IMR-90 (cell line): ENCODE results near the gene DDN. TPM values are rescaled to one million over a fixed set of nuclear protein-coding genes. Genes with fewer than 3 reads are reported as not detected.

Experiments
- ATAC-seq: fragments of 200-7000 bp; cut with Tn5 transposase; 2 replicates; pipeline ENCODE4 v1.9.1; 2020; ENCODE audit warnings: low read depth, mild to moderate bottlenecking, moderate library complexity
- BruUV-seq: library from RNA; stranded (reverse); fragments of 400-500 nt; replicated peaks from 2 replicates; lab custom pipeline; 2021; lab: Mats Ljungman, UMichigan
- CTCF ChIA-PET: fragments of 300-600 bp; formaldehyde crosslinking; extraction: SDS; loops from one replicate; lab custom pipeline; 2021; ENCODE audit warnings: antibody characterized with exemption; lab: Yijun Ruan, JAX
- POLR2A ChIA-PET: fragments of 300-600 bp; sonication (Branson Sonifier 250); formaldehyde crosslinking; loops from one replicate; lab custom pipeline; 2022; ENCODE audit warnings: antibody characterized with exemption; ENCODE audit not compliant: unreplicated experiment; lab: Charles Lee
- DNase-seq: peaks from one replicate; pipeline ENCODE4 v3.0.0; 2013
- H2AFZ ChIP-seq: replicated peaks from 2 replicates; pipeline ENCODE3; 2013; ENCODE audit warnings: low read length, mild to moderate bottlenecking; ENCODE audit not compliant: poor library complexity
- H2AK5ac ChIP-seq: 2 replicates; pipeline ENCODE4 v1.6.1; 2013; ENCODE audit warnings: low read depth, low read length, inconsistent platforms
- H2AK9ac ChIP-seq: replicated peaks from 2 replicates; pipeline ENCODE3; 2013; ENCODE audit warnings: mild to moderate bottlenecking, low read depth, low read length, moderate library complexity; ENCODE audit not compliant: poor library complexity
- H2BK120ac ChIP-seq: 2 replicates; pipeline ENCODE4 v1.6.1; 2013; ENCODE audit warnings: low read depth, low read length, inconsistent platforms
- H2BK15ac ChIP-seq: 3 replicates; pipeline ENCODE4 v1.6.1; 2013; ENCODE audit warnings: low read depth, low read length, inconsistent platforms
- H2BK20ac ChIP-seq: 2 replicates; pipeline ENCODE4 v1.6.1; 2013; ENCODE audit warnings: low read depth, mild to moderate bottlenecking, inconsistent platforms, low read length, moderate library complexity
- H2BK5ac ChIP-seq: 2 replicates; pipeline ENCODE4 v1.6.1; 2013; ENCODE audit warnings: mild to moderate bottlenecking, low read depth, low read length, inconsistent platforms; ENCODE audit not compliant: poor library complexity, severe bottlenecking
- H3K14ac ChIP-seq: replicated peaks from 2 replicates; pipeline ENCODE4 v1.6.1; 2013; ENCODE audit warnings: low read depth, low read length, inconsistent platforms
- H3K18ac ChIP-seq: 2 replicates; pipeline ENCODE4 v1.6.1; 2013; ENCODE audit warnings: low read depth, low read length, control low read depth
- H3K23ac ChIP-seq: 2 replicates; pipeline ENCODE4 v1.6.1; 2013; ENCODE audit warnings: low read depth, low read length, inconsistent platforms
- H3K27ac ChIP-seq: 2 replicates; pipeline ENCODE4 v1.5.1; 2013; ENCODE audit warnings: mild to moderate bottlenecking, control low read depth, low read length; ENCODE audit not compliant: insufficient read depth
- H3K27me3 ChIP-seq: 2 replicates; pipeline ENCODE4 v1.6.1; 2013; ENCODE audit warnings: low read length; ENCODE audit not compliant: control insufficient read depth, insufficient read depth
- H3K36me3 ChIP-seq: 2 replicates; pipeline ENCODE4 v1.6.1; 2013; ENCODE audit warnings: low read length, mixed read lengths; ENCODE audit not compliant: control insufficient read depth, insufficient read depth
- H3K4ac ChIP-seq: 2 replicates; pipeline ENCODE4 v1.6.1; 2013; ENCODE audit warnings: low read depth, low read length, inconsistent platforms
- H3K4me1 ChIP-seq: 2 replicates; pipeline ENCODE4 v1.6.1; 2013; ENCODE audit warnings: low read length, mixed read lengths; ENCODE audit not compliant: control insufficient read depth, insufficient read depth
- H3K4me2 ChIP-seq: 2 replicates; pipeline ENCODE4 v1.6.1; 2013; ENCODE audit warnings: low read depth, mild to moderate bottlenecking, control low read depth, low read length, moderate library complexity
- H3K4me3 ChIP-seq: 2 replicates; pipeline ENCODE4 v1.5.1; 2013; ENCODE audit warnings: low read depth, mild to moderate bottlenecking, control low read depth, low read length, moderate library complexity; ENCODE audit not compliant: insufficient read depth
- H3K56ac ChIP-seq: 2 replicates; pipeline ENCODE4 v1.6.1; 2013; ENCODE audit warnings: low read length, inconsistent platforms; ENCODE audit not compliant: insufficient read depth; ENCODE audit errors: extremely low read depth
- H3K79me1 ChIP-seq, 2 experiments: 2 replicates each; pipeline ENCODE4 v1.6.1; 2013; ENCODE audit warnings: low read length in 2 of 2, inconsistent platforms in 1 of 2, low read depth in 1 of 2
- H3K9ac ChIP-seq: 2 replicates; pipeline ENCODE4 v1.6.1; 2013; ENCODE audit warnings: low read depth, low read length, control low read depth
- H3K9me1 ChIP-seq: 2 replicates; pipeline ENCODE4 v1.6.1; 2013; ENCODE audit warnings: low read length, inconsistent platforms; ENCODE audit not compliant: insufficient read depth
- H3K9me3 ChIP-seq: 2 replicates; pipeline ENCODE4 v1.6.1; 2013; ENCODE audit warnings: low read length; ENCODE audit not compliant: control insufficient read depth, insufficient read depth
- H4K20me1 ChIP-seq: 2 replicates; pipeline ENCODE4 v1.6.1; 2013; ENCODE audit warnings: low read length, inconsistent platforms; ENCODE audit not compliant: insufficient read depth
- H4K5ac ChIP-seq: 2 replicates; pipeline ENCODE4 v1.6.1; 2013; ENCODE audit warnings: mild to moderate bottlenecking, low read depth, low read length, control low read depth
- H4K8ac ChIP-seq, 2 experiments: 2 replicates each; pipeline ENCODE4 v1.6.1; 2013; ENCODE audit warnings: low read depth in 2 of 2, low read length in 2 of 2, control low read depth in 1 of 2, inconsistent platforms in 1 of 2
- H4K91ac ChIP-seq: 2 replicates; pipeline ENCODE4 v1.6.1; 2013; ENCODE audit warnings: low read depth, low read length, inconsistent platforms; ENCODE audit not compliant: insufficient read depth
- BHLHE40 ChIP-seq: fragments of 150-350 bp; IDR thresholded peaks from 2 replicates; pipeline ENCODE4 v1.6.1; 2016; ENCODE audit warnings: mild to moderate bottlenecking, low read depth, low read length
- CEBPB ChIP-seq: IDR thresholded peaks from 2 replicates; pipeline ENCODE4 v1.6.1; 2012; ENCODE audit warnings: low read depth, low read length, improper control_type of control experiment
- ELK1 ChIP-seq: fragments of 150-350 bp; IDR thresholded peaks from 2 replicates; pipeline ENCODE4 v1.6.1; 2016; ENCODE audit warnings: low read depth, mild to moderate bottlenecking, low read length, moderate library complexity, borderline replicate concordance
- FOS ChIP-seq: fragments of 150-350 bp; IDR thresholded peaks from 2 replicates; pipeline ENCODE4 v1.6.1; 2016; ENCODE audit warnings: low read depth, low read length
- MAFK ChIP-seq: IDR thresholded peaks from 2 replicates; pipeline ENCODE4 v1.6.1; 2012; ENCODE audit warnings: low read depth, low read length, improper control_type of control experiment
- RCOR1 ChIP-seq: IDR thresholded peaks from 2 replicates; pipeline ENCODE4 v1.6.1; 2012; ENCODE audit warnings: mild to moderate bottlenecking, low read length, improper control_type of control experiment; ENCODE audit not compliant: insufficient replicate concordance
- RFX5 ChIP-seq: IDR thresholded peaks from 2 replicates; pipeline ENCODE4 v1.8.0; 2012; ENCODE audit warnings: low read depth, mild to moderate bottlenecking, low read length, moderate library complexity
- SMC3 ChIP-seq: fragments of 150-350 bp; IDR thresholded peaks from 2 replicates; pipeline ENCODE4 v1.6.1; 2016; ENCODE audit warnings: low read depth, mild to moderate bottlenecking, antibody characterized with exemption, low read length, moderate library complexity
- WGBS, 2 experiments: methylation state at CpG; one replicate each; pipeline versions ENCODE4 v1.1.5 to v1.1.7; 2013; ENCODE audit warnings: missing lambda C conversion rate in 2 of 2; ENCODE audit not compliant: insufficient read length in 1 of 2; ENCODE audit errors: extremely low coverage in 2 of 2; 5-methylcytosine and 5-hydroxymethylcytosine counted together
- dilution Hi-C: fragments of 300-500 bp; cut with HindIII; formaldehyde crosslinking; loops from one replicate; pipeline ENCODE4 v1.14.3; 2018; ENCODE audit warnings: low sequenced_read_pairs; ENCODE audit not compliant: unreplicated experiment
- in situ Hi-C: fragments of 300-500 bp; cut with MboI; formaldehyde crosslinking; loops from 3 replicates; pipeline ENCODE4 v1.14.3; 2019; ENCODE audit warnings: low sequenced_read_pairs, inconsistent platforms, mixed read lengths
- intact Hi-C: fragments of 100-400 bp; cut with micrococcal nuclease; formaldehyde crosslinking; loops from 2 replicates; pipeline ENCODE4 v1.10.0; 2022
- polyA plus RNA-seq, 3 experiments: library from polyadenylated mRNA; depleted of rRNA; stranded (reverse); fragments of >200 nt; gene quantifications; 2 replicates each; pipeline ENCODE4 v1.2.3, GENCODE V29; 2012; ENCODE audit warnings: low replicate concordance in 1 of 3
- total RNA-seq: library from RNA; depleted of rRNA; stranded (reverse); fragments of >200 nt; gene quantifications from 2 replicates; pipeline ENCODE4 v1.2.3, GENCODE V29; 2012

The DDN gene
- total and polyA plus RNA-seq, 2 of the 4 experiments (the other 2 are of a cell fraction): 0.18 to 0.21 TPM

- Histone ChIP-seq H3K9me3 (no peaks in the 10 kb centered on the region), H3K9ac (no peak overlapping the region), H2AK5ac (no peak overlapping the region), H3K18ac (no peak overlapping the region), H3K9me1 (no peaks in the 10 kb centered on the region), H2BK20ac (no peak overlapping the region), H4K5ac (no peak overlapping the region), H3K27me3 (no peaks in the 10 kb centered on the region), H3K4me1 (no peaks in the 10 kb centered on the region), H2BK5ac (no peak overlapping the region), H3K4ac (no peak overlapping the region), H3K56ac (no peak overlapping the region), H2BK15ac (no peak overlapping the region), H3K4me3 (no peak overlapping the region), H2AFZ (no peak overlapping the region), H4K20me1 (peaks cover 30% of the 10 kb centered on the region; the same call in 1 of the 2 replicates), H2BK120ac (no peak overlapping the region), H3K4me2 (no peak overlapping the region), H4K8ac (no peak overlapping the region), H4K91ac (no peak overlapping the region), H3K14ac (no peak overlapping the region), H2AK9ac (no peak overlapping the region), H3K79me1 (peaks cover 30 to 41% of the 10 kb centered on the region in 2 experiments), H3K23ac (no peak overlapping the region), H3K36me3 (peaks cover 85% of the 10 kb centered on the region), H3K27ac (no peak overlapping the region)
- intact Hi-C loops (no loop called here), dilution Hi-C loops (no loop called here), in situ Hi-C loops (no loop called here)
- ChIA-PET CTCF (interaction anchor here (0.6 to 1.0 kb wide), 2 partner anchors 20 to 87 kb away, joined by 3 read pairs; no protein-coding TSS in a partner anchor), POLR2A (no interaction called here)
- WGBS, 2 experiments: 100% methylated on average over 1 of the region's 4 CpGs; no CpG with 5 or more reads in 1 of the 2 experiments
- DNase-seq: no peak
- BruUV-seq: no TSS peak
- TF ChIP-seq MAFK (no peak), RFX5 (no peak), RCOR1 (no peak), ELK1 (no peak), SMC3 (no peak), FOS (no peak), BHLHE40 (no peak), CEBPB (no peak)
- ATAC-seq: no peak
Observed at GRCh38 chr12:49043241-49043640, 44.1 kb upstream of the DDN start.
